ENCODE results near the gene POU2F2.
A peak's percentile ranks its signal among the peaks of the same experiment; 100 is the strongest.
"Not testable (repeated sequence)": the region's sequence is repeated elsewhere in the genome, so short reads cannot be mapped to it uniquely, and the experiment has no call there.

Gene POU2F2

DNA sequence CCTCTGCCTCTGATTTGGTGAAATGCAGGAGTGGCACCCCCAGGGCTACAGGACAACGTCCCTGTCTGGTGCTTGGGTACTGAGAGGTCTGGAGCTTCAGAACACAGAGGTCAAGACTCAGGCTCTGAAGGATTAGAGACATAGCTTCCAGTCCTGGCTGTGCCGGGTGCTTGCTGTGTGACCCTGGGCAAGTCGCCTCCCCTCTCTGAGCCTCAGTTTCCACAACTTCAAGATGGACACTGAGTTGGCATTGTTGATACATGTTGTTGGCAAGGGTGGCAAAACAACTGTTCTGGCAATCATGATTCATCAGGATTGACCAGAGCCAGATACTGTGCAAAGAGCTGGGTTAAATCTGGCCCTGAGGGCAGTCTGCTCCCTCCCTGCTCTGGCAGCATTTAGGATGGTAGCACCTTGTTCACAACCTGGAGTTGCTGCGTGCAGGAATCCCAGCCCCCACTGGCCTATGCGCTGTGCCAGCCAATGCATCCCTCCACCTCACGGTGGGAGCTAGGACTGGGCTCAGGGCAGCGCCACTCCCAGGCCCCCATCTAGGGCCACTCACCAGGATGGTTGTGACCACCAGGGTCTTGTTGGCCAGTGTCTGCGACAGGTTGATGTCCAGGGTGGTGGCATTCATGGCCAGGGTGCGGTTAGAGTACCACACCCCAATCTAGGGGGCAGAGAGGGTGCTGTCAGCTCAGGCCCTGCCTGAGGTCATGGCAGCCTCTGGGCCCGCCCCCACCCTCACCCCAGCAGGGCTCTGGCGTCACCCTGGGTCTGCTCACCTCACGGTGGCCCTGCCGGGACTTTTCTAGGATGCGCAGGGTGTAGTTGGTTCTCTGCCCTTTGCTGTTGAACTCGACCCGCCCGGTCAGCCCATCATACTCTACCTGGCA is 79.0 kb downstream of the POU2F2 start:
- DNase-seq: no peak

DNA sequence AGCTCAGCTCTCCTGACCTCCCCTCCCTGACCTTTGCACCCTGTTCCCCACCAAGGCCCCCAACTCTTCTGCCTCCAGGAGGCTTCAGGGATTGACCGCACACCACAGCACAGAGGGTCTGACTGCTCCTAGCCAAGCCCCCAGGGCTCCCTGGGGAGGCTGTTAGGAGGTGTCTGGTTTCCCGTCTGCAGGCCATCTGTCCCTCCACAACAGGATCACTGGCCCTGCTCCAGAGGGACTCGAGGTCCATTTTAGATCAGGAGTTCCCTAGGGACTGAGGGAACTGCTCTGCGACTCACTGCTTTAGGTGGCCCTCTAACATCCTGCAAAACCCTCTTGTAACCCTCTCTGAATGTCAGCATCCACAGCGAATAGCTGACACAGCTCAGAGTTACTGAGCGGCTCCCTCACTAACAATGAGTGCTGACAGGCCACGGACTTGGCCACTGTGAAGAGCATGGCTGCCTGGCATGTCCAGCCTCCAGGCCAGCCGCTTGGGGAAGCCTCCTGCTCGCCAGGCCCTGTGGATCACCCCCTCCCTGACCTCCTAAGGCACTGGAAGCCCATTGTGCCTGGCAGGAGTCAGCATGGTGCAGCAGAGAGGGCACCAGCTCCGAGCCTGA is 79.9 kb downstream of the POU2F2 start:
- DNase-seq: no peak

DNA sequence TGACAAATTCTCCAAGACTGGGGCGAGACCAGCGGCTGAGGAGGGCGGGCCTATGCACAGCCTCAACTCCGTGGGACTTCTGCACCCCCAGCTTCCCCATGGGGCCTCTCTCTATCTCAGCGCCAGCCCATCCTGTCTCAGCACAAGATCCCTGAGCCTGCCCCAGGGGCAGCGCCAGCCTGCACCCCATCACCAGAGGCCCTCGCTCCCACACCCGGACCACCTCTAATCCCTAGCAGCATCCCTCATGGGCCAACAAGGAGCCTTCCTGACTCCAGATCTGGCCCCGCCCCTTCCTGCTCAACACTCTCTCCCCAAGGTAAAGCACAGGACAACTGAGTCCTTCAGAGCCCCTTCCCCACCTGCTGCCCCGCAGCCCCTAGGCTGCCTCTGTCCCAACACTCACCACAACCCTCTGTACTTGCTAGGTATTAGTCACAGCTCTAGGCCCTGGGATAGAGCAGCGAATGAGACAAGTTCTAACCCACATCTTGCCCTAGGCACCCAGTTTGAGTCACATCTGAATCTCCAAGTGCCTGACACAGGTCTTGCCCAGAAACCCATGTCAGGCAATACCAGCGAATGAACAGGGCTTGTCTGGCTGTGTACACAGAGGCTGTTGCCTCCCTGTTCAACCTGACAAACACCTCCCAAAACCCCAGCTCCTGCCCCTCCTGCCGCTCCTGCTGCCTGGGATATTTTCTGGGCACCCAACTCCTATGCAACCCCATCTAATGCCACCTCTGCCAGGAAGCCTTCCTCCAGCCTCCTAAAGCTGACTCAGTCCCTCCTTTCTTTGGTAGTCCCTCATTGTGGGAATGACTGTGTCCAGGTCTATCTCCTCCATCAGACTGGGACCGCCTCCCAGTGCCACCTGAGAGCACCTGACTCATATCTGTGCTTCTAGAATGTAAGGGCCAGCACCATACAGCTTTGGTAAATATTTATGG is 80.8 kb downstream of the POU2F2 start:
- DNase-seq: no peak

DNA sequence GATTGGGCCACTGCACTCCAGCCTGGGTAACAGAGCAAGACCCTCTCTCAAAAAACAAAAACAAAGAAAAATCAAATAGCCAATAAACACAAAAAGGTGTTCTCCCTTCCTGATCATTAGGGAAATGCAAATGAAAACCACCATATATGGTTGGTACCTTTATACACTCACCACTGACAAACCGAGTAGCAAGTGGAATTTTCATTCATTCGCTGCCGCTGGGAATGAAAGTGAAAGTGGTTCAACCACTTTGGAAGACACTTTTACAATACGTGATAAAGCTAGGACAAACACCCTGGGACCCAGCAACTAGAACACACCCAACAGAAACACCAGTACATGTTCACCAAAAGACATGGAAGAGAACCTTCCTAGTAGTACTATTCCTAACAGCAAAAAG is 83.3 kb downstream of the POU2F2 start:
- DNase-seq: no peak

DNA sequence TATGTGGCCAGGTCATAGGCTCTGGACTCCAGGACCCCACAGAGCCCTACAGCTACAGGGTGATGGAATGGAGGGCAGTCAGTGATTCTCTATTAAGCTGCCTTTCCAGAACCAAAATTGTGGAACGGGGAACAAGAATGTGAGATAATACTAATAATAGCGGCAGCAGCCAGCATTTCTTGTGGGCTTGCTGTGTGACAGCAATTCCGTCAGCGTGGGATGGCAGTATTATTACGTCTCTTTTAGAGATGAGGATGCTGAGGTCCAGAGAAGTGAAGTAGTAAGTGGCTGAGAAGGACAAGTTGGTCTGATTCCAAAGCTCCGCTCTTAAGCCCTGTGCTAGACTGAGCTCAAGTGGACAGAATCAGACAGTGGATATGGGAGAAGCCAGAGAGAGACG is 86.7 kb downstream of the POU2F2 start:
- DNase-seq: no peak

- no peak for DNase-seq
Observed at GRCh38 chr19:42042455-42043170, 89.6 kb downstream of the POU2F2 start.

DNA sequence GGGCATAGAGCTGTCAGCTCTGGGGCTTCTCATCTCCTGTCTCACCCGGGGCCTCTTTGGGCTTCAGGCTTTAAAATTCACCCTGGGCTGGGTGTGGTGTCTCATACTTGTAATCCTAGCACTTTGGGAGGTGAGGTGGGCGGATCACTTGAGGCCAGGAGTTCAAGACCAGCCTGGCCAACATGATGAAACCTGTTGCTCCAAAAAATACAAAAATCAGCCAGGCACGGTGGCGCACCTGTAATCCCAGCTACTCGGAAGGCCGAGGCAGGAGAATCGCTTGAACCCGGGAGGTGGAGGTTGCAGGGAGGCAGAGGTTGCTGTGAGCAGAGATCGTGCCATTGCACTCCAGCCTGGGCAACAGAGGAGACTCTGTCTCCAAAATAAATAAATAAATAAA is 91.8 kb downstream of the POU2F2 start:
- not testable (repeated sequence) for DNase-seq

GRCh38 chr19:42040031-42040430 is 92.2 kb downstream of the POU2F2 start:
- no peak for DNase-seq

DNA sequence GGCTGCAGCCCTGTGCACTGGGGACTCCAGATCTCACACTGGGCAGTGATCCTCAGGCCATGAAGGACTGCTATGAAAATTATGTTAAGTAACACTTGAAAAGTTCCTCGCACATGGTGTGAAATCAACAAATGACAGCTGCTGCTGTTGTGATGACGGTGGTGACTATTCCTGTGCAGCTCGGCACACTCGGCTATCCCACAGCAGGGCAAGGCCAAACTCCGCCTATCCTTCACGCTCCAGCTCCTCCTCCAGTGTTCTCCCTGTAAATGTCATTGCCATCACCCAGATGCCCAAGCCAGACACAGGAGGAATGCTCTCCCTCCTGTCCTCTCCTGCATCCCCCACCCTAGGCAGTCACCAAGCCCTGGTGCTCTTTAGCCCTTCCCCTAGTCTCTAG is 93.6 kb downstream of the POU2F2 start:
- DNase-seq: peak in 1 of 2 experiments; percentile 46

DNA sequence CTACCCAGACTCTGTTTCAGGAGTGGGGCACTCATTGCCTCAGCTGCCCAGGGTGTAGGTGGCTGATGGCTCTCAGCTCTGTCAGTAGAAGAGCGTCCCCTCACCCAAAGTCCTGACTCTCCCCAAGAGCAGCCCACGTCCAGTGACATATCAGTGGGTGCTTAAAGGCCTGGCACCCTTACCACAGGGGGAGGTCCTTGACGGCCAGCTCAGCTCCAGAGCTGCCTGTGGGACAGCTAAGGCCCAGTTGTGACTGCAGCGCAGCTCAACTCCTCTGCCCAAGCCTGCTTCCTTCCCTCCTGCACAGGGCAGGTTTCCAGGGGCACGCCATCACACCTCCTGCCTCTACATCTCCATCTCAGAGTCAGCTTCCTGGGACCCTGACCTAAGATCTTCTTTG is 94.6 kb downstream of the POU2F2 start:
- no peak for DNase-seq
